ENCODE data around the gene GPR158. TPM values are rescaled to one million over a fixed set of nuclear protein-coding genes. Genes with fewer than 3 reads are reported as not detected.

GPR158 gene
- total RNA-seq, 2 experiments from 2014 or later = not detected

- no peak for DNase-seq (ENCODE audit: low spot score)
- Histone ChIP-seq H3K27ac (ENCODE audit: low read depth, low read length, poor library complexity, severe bottlenecking) (no peak overlapping the region), H2AFZ (ENCODE audit: low read length) (no peak overlapping the region), H4K20me1 (ENCODE audit: insufficient read depth, low read length) (no peaks in the 10 kb centered on the region), H3K4me1 (ENCODE audit: insufficient read depth, low read length, poor library complexity, severe bottlenecking) (no peaks in the 10 kb centered on the region), H3K9me2 (ENCODE audit: insufficient read depth, low read length) (no peaks in the 10 kb centered on the region), H3K79me2 (ENCODE audit: insufficient read depth, low read depth, low read length) (no peaks in the 10 kb centered on the region), H3K4me2 (ENCODE audit: low read length) (no peak overlapping the region), H3K4me3 (ENCODE audit: low read depth, low read length, poor library complexity, severe bottlenecking) (no peak overlapping the region), H3K36me3 (ENCODE audit: insufficient read depth, low read length) (no peaks in the 10 kb centered on the region), H3K9me3 (ENCODE audit: low read length) (no peaks in the 10 kb centered on the region)
- BruUV-seq (replicated peaks) = no TSS peak
- ChIA-PET CTCF (ENCODE audit: unreplicated experiment) (no interaction called here), POLR2A (no interaction called here)
- TF ChIP-seq EZH2phosphoT487 (IDR thresholded peaks at IDR 0.05; ENCODE audit: borderline replicate concordance, low read depth, low read length) (no peak), CTCF (conservative IDR thresholded peaks at IDR 0.05; ENCODE audit: low read length) (no peak)
- intact Hi-C loops (cut with micrococcal nuclease; ENCODE audit: unreplicated experiment) = no loop called here
Observed at GRCh38 chr10:25483999-25484398, 309.2 kb downstream of the GPR158 start.

- H3K9me3 ChIP-seq (ENCODE audit: low read length) = no peaks in the 10 kb centered on the region
- no peak overlapping the region for H3K4me2 ChIP-seq (ENCODE audit: low read length)
- no peak for DNase-seq (ENCODE audit: low spot score)
- no peaks in the 10 kb centered on the region for H4K20me1 ChIP-seq (ENCODE audit: insufficient read depth, low read length)
- no peak overlapping the region for H3K4me3 ChIP-seq (ENCODE audit: low read depth, low read length, poor library complexity, severe bottlenecking)
- BruUV-seq (replicated peaks) = no TSS peak
- H3K27ac ChIP-seq (ENCODE audit: low read depth, low read length, poor library complexity, severe bottlenecking) = no peak overlapping the region
- H2AFZ ChIP-seq (ENCODE audit: low read length) = no peak overlapping the region
- H3K36me3 ChIP-seq (ENCODE audit: insufficient read depth, low read length) = no peaks in the 10 kb centered on the region
- no peaks in the 10 kb centered on the region for H3K9me2 ChIP-seq (ENCODE audit: insufficient read depth, low read length)
- no peak for TF ChIP-seq EZH2phosphoT487 (IDR thresholded peaks at IDR 0.05; ENCODE audit: borderline replicate concordance, low read depth, low read length)
- TF ChIP-seq CTCF (conservative IDR thresholded peaks at IDR 0.05; ENCODE audit: low read length) = no peak
- ChIA-PET POLR2A (no interaction called here), CTCF (ENCODE audit: unreplicated experiment) (no interaction called here)
- H3K4me1 ChIP-seq (ENCODE audit: insufficient read depth, low read length, poor library complexity, severe bottlenecking) = no peaks in the 10 kb centered on the region
- intact Hi-C loops (cut with micrococcal nuclease; ENCODE audit: unreplicated experiment) = no loop called here
- H3K79me2 ChIP-seq (ENCODE audit: insufficient read depth, low read depth, low read length) = no peaks in the 10 kb centered on the region
Observed at GRCh38 chr10:25487266-25487665, 312.5 kb downstream of the GPR158 start.

- no peaks in the 10 kb centered on the region for H4K20me1 ChIP-seq (ENCODE audit: insufficient read depth, low read length)
- no peak overlapping the region for H3K27ac ChIP-seq (ENCODE audit: low read depth, low read length, poor library complexity, severe bottlenecking)
- no peaks in the 10 kb centered on the region for H3K36me3 ChIP-seq (ENCODE audit: insufficient read depth, low read length)
- no peak for DNase-seq (ENCODE audit: low spot score)
- no peak for TF ChIP-seq CTCF (conservative IDR thresholded peaks at IDR 0.05; ENCODE audit: low read length)
- H2AFZ ChIP-seq (ENCODE audit: low read length) = no peak overlapping the region
- H3K4me3 ChIP-seq (ENCODE audit: low read depth, low read length, poor library complexity, severe bottlenecking) = no peak overlapping the region
- no peaks in the 10 kb centered on the region for H3K9me3 ChIP-seq (ENCODE audit: low read length)
- no peaks in the 10 kb centered on the region for H3K79me2 ChIP-seq (ENCODE audit: insufficient read depth, low read depth, low read length)
- no peaks in the 10 kb centered on the region for H3K9me2 ChIP-seq (ENCODE audit: insufficient read depth, low read length)
- H3K4me1 ChIP-seq (ENCODE audit: insufficient read depth, low read length, poor library complexity, severe bottlenecking) = no peaks in the 10 kb centered on the region
- POLR2A ChIA-PET = no interaction called here
- BruUV-seq (replicated peaks) = no TSS peak
- intact Hi-C loops (cut with micrococcal nuclease; ENCODE audit: unreplicated experiment) = no loop called here
- H3K4me2 ChIP-seq (ENCODE audit: low read length) = no peak overlapping the region
- CTCF ChIA-PET (ENCODE audit: unreplicated experiment) = no interaction called here
Observed at GRCh38 chr10:25492040-25492439, 317.2 kb downstream of the GPR158 start.

All from OCI-LY7 (cell line).